Measurements from ENCODE around the gene PGM1.

DNA sequence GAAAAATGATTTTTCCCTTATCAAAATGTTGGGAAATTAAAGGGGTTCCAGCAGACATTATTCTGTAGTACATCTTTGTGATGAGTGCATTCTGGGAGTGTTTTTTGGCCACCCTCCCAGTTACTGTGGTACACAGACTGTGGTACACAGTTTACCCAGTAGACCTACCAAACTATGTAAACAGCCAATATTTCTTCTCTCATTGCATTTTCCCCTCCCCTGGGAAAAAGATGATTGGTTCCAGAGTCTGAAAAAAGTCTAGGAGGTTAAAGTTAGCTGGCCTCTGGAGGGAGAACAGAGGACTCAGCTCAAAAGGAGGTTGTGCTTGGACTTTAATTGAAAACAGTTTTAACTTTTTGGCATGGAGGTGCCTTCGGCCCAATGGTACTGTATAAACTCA, 42.5 kb downstream of the PGM1 start:
- TF ChIP-seq, protein P1, sequence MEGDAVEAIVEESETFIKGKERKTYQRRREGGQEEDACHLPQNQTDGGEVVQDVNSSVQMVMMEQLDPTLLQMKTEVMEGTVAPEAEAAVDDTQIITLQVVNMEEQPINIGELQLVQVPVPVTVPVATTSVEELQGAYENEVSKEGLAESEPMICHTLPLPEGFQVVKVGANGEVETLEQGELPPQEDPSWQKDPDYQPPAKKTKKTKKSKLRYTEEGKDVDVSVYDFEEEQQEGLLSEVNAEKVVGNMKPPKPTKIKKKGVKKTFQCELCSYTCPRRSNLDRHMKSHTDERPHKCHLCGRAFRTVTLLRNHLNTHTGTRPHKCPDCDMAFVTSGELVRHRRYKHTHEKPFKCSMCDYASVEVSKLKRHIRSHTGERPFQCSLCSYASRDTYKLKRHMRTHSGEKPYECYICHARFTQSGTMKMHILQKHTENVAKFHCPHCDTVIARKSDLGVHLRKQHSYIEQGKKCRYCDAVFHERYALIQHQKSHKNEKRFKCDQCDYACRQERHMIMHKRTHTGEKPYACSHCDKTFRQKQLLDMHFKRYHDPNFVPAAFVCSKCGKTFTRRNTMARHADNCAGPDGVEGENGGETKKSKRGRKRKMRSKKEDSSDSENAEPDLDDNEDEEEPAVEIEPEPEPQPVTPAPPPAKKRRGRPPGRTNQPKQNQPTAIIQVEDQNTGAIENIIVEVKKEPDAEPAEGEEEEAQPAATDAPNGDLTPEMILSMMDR (conservative IDR thresholded peaks at IDR 0.05; ENCODE audit: low read depth, low read length) = no peak
- no peak for TF ChIP-seq EZH2 (IDR thresholded peaks at IDR 0.05; ENCODE audit: low read length, unreplicated experiment)
- TF ChIP-seq EZH2phosphoT487 (IDR thresholded peaks at IDR 0.05; ENCODE audit: borderline replicate concordance, low read length) = no peak

Data from PC-3 (cell line).